Loucy (cell line): ENCODE results near the gene PM20D1.
"Not testable (repeated sequence)": the region's sequence is repeated elsewhere in the genome, so short reads cannot be mapped to it uniquely, and the experiment has no call there.

Experiments used
- H2AFZ ChIP-seq: fragments of 200-600 bp; sonication (generic); 2 replicates; pipeline ENCODE4 v1.6.0; 2016; ENCODE audit warnings: antibody characterized with exemption, mild to moderate bottlenecking, low read length, moderate library complexity
- H3F3A ChIP-seq: fragments of 200-600 bp; 2 replicates; pipeline ENCODE4 v1.6.0; 2016; ENCODE audit warnings: antibody characterized with exemption, low read depth, mild to moderate bottlenecking
- H3K27me3 ChIP-seq: fragments of 200-600 bp; sonication (generic); 2 replicates; pipeline ENCODE4 v1.6.1; 2014; ENCODE audit warnings: low read length, mild to moderate bottlenecking; ENCODE audit not compliant: insufficient read depth, poor library complexity, severe bottlenecking
- H3K36me3 ChIP-seq: fragments of 200-600 bp; sonication (generic); 2 replicates; pipeline ENCODE4 v1.6.1; 2016; ENCODE audit warnings: low read length; ENCODE audit not compliant: insufficient read depth
- H3K4me1 ChIP-seq: fragments of 200-600 bp; sonication (generic); 2 replicates; pipeline ENCODE4 v1.5.1; 2014; ENCODE audit warnings: low read length, mild to moderate bottlenecking; ENCODE audit not compliant: insufficient read depth, poor library complexity, severe bottlenecking
- H3K4me2 ChIP-seq: fragments of 200-600 bp; sonication (generic); 2 replicates; pipeline ENCODE4 v1.6.0; 2014; ENCODE audit warnings: antibody characterized with exemption, low read length, low read depth, mild to moderate bottlenecking; ENCODE audit not compliant: poor library complexity, severe bottlenecking
- H3K4me3 ChIP-seq: fragments of 200-600 bp; sonication (generic); 2 replicates; pipeline ENCODE4 v1.5.1; 2014; ENCODE audit warnings: low read length, mild to moderate bottlenecking, mixed read lengths; ENCODE audit not compliant: poor library complexity, severe bottlenecking
- H3K79me2 ChIP-seq: fragments of 200-600 bp; sonication (generic); 2 replicates; pipeline ENCODE4 v1.6.1; 2014; ENCODE audit warnings: low read length; ENCODE audit not compliant: insufficient read depth
- H3K9ac ChIP-seq: fragments of 200-600 bp; sonication (generic); 2 replicates; pipeline ENCODE4 v1.6.0; 2014; ENCODE audit warnings: mild to moderate bottlenecking, low read depth, low read length, moderate library complexity; ENCODE audit not compliant: poor library complexity, severe bottlenecking
- H3K9me2 ChIP-seq: fragments of 200-600 bp; sonication (generic); replicated peaks from 2 replicates; pipeline ENCODE4 v1.6.1; 2016; ENCODE audit warnings: low read depth, low read length, mixed read lengths
- H3K9me3 ChIP-seq: fragments of 200-600 bp; sonication (generic); 2 replicates; pipeline ENCODE4 v1.6.1; 2014; ENCODE audit warnings: mild to moderate bottlenecking, antibody characterized with exemption, low read length, low read depth; ENCODE audit not compliant: insufficient read depth
- H4K20me1 ChIP-seq: fragments of 200-600 bp; sonication (generic); 2 replicates; pipeline ENCODE4 v1.6.0; 2014; ENCODE audit warnings: antibody characterized with exemption, low read length, mild to moderate bottlenecking; ENCODE audit not compliant: insufficient read depth, poor library complexity, severe bottlenecking
- EZH2phosphoT487 ChIP-seq: fragments of 200-600 bp; IDR thresholded peaks from 2 replicates; pipeline ENCODE4 v1.6.1; 2018; ENCODE audit warnings: antibody characterized with exemption, mild to moderate bottlenecking, moderate library complexity, borderline replicate concordance
- TF ChIP-seq, protein P1 (sequence below): fragments of 200-600 bp; sonication (generic); conservative IDR thresholded peaks from 2 replicates; pipeline ENCODE4 v1.5.1; 2014; ENCODE audit warnings: mild to moderate bottlenecking, antibody characterized with exemption, low read length

Gene PM20D1

DNA sequence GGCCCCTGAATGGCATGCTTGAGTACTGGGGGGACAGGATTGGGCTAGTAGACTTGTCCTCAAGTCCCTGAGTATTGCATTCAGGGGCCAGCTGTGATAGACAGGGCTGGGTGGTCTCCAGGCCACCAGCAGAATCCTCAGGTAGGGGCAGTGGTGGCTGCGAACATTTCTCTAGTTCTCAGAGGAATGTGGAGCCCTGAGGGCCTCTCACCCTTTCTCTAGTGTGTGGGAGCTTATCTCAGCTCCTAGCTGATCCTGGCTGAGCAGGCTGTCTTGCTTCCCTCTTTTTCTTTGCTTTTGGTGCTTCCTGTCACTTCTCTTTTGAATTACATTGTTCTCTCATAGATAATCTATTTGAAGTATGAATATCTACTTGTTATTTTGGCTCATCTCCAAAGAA, 30.0 kb upstream of the PM20D1 start:
- Histone ChIP-seq H2AFZ (no peak overlapping the region), H3K36me3 (no peaks in the 10 kb centered on the region), H3K4me3 (no peak overlapping the region), H3F3A (no peaks in the 10 kb centered on the region), H3K27me3 (peaks cover 5% of the 10 kb centered on the region), H3K9me3 (no peaks in the 10 kb centered on the region), H4K20me1 (no peaks in the 10 kb centered on the region), H3K4me2 (no peak overlapping the region), H3K9me2 (no peaks in the 10 kb centered on the region), H3K79me2 (no peaks in the 10 kb centered on the region), H3K9ac (no peak overlapping the region), H3K4me1 (no peaks in the 10 kb centered on the region)
- TF ChIP-seq EZH2phosphoT487 = no peak
- TF ChIP-seq, protein P1, sequence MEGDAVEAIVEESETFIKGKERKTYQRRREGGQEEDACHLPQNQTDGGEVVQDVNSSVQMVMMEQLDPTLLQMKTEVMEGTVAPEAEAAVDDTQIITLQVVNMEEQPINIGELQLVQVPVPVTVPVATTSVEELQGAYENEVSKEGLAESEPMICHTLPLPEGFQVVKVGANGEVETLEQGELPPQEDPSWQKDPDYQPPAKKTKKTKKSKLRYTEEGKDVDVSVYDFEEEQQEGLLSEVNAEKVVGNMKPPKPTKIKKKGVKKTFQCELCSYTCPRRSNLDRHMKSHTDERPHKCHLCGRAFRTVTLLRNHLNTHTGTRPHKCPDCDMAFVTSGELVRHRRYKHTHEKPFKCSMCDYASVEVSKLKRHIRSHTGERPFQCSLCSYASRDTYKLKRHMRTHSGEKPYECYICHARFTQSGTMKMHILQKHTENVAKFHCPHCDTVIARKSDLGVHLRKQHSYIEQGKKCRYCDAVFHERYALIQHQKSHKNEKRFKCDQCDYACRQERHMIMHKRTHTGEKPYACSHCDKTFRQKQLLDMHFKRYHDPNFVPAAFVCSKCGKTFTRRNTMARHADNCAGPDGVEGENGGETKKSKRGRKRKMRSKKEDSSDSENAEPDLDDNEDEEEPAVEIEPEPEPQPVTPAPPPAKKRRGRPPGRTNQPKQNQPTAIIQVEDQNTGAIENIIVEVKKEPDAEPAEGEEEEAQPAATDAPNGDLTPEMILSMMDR = no peak

DNA sequence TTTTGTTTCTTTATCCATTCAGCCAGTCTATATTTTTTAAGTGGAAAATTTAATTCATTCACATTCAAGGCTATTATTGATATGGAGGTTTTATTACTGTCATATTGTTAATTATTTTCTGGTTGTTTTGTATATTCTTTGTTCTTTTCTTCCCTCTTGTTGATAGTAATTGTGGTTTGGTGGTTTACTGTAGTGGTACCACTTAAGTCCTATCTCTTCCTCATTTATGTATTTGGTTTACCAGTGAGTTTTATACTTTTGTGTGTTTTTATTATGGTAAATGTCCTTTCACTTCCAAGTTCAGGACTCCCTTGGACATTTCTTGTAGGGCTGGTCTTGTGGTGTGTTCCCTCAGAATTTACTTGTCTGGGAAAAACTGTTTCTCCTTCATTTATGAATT, 28.1 kb upstream of the PM20D1 start:
- H3K9me3 ChIP-seq = peaks cover 1% of the 10 kb centered on the region; the same call in 1 of the 2 replicates

DNA sequence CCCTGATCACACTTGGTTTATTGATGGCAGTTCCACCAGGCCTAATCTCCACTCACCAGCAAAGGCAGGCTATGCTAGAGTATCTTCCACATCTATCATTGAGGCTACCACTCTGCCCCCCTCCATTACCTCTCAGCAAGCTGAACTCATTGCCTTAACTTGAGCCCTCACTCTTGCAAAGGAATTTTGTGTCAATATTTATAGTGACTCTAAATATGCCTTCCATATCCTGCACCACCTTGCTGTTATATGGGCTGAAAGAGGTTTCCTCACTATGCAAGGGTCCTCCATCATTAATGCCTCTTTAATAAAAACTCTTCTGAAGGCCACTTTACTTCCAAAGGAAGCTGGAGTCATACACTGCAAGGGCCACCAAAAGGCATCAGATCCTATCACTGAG, 23.2 kb upstream of the PM20D1 start:
- not testable (repeated sequence) for H3K36me3 ChIP-seq, H4K20me1 ChIP-seq, H3K27me3 ChIP-seq, H3F3A ChIP-seq, H3K4me1 ChIP-seq, H3K9ac ChIP-seq, H3K4me2 ChIP-seq, H3K9me3 ChIP-seq, H3K79me2 ChIP-seq, H3K9me2 ChIP-seq, H3K4me3 ChIP-seq, H2AFZ ChIP-seq

More for the DNA sequence above, 28.1 kb upstream of the PM20D1 start:
- TF ChIP-seq, protein P1 = no peak
- TF ChIP-seq EZH2phosphoT487 = no peak
- Histone ChIP-seq H3F3A (no peaks in the 10 kb centered on the region), H2AFZ (no peak overlapping the region), H3K79me2 (no peaks in the 10 kb centered on the region), H3K27me3 (peaks cover 5% of the 10 kb centered on the region), H3K9me2 (no peaks in the 10 kb centered on the region), H3K4me1 (no peaks in the 10 kb centered on the region), H3K36me3 (no peaks in the 10 kb centered on the region), H3K4me2 (no peak overlapping the region), H3K4me3 (no peak overlapping the region), H4K20me1 (no peaks in the 10 kb centered on the region), H3K9ac (no peak overlapping the region)

DNA sequence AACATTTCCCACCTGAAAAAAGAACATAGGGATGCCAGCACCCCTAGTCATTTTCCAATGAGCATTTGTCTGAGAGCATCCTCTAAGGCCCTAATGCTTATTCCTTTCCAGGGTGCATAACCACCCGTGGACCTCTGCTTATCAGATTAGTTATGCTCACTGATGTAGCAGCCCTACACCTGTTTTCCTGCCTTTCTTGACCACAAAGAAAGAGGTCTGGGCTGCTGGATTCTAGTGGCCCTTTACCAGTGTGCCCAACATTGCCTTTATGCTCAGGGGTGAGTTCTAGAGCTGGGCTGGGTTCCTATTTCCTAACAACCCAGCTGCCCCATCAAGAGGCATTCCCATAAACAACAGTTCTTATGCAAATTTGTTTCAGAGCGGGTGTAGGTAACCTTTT, 20.3 kb upstream of the PM20D1 start:
- H3F3A ChIP-seq = no peaks in the 10 kb centered on the region
- no peak overlapping the region for H3K9ac ChIP-seq
- no peaks in the 10 kb centered on the region for H3K4me1 ChIP-seq
- no peak overlapping the region for H3K4me2 ChIP-seq
- H3K27me3 ChIP-seq = no peaks in the 10 kb centered on the region
- no peaks in the 10 kb centered on the region for H4K20me1 ChIP-seq
- no peaks in the 10 kb centered on the region for H3K9me2 ChIP-seq
- no peaks in the 10 kb centered on the region for H3K36me3 ChIP-seq
- H3K79me2 ChIP-seq = no peaks in the 10 kb centered on the region
- peaks cover 4% of the 10 kb centered on the region; the same call in 1 of the 2 replicates for H3K9me3 ChIP-seq
- no peak overlapping the region for H2AFZ ChIP-seq
- H3K4me3 ChIP-seq = no peak overlapping the region
- TF ChIP-seq, protein P1 = no peak
- no peak for TF ChIP-seq EZH2phosphoT487
